ENCODE measurements around the gene CYP26A1. TPM values are rescaled to one million over a fixed set of nuclear protein-coding genes. Genes with fewer than 3 reads are reported as not detected.

Gene CYP26A1
- total and polyA plus RNA-seq, 4 donors, result 0.08 to 1.4 (median 0.29) TPM; not detected in 1

DNA sequence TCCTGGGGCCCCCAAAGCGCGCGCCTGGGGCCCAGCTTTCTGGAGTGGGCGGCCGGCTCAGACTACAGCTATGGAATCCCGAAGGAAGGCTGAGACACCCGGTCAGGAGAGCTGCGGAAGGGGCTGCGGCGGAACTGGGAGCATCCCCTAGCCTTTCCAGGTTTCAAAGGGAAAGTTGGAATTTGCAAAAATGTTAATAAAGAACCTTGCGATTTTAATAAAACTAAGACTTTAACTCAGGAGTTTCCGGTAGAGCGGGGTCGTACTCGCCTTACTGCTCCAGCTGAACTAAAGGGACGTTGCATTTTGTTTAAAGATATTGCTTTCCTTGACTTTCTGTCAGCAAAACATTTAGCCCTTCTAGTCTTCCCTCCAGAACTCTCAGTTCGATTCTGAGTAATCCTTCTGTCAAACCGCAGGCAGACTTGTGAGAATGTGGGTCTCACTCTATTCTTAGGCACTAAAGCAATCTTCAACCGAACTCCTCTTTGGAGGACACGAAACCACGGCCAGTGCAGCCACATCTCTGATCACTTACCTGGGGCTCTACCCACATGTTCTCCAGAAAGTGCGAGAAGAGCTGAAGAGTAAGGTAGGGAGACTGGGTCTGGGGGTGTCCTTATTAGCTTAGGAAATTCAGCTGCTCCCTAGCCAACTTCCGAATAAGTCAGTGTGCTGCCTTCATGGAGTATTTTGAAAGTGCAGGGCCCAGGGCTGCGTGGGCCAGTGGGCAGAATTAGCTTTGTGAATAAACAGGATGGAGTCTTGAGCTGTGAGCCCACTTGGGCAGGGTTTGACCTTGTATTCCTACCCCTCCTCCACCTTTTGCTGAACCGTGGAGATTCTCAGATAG, 1.9 kb downstream of the CYP26A1 start:
- DNase-seq (ENCODE audit: low spot score), result no peak
- 44% methylated on average over 25 of the region's 25 CpGs for WGBS
- Histone ChIP-seq H3K9ac (ENCODE audit: low read depth in 1 of 2, low read length in 2 of 2) (no peak overlapping the region), H3K27me3 (ENCODE audit: control insufficient read depth in 4 of 4, insufficient read depth in 4 of 4, low read length in 3 of 4) (no peaks in the 10 kb centered on the region), H3K4me3 (ENCODE audit: low read depth in 1 of 3, low read length in 3 of 3) (peak overlapping the region in 1 of 3 donors; percentile 64), H3K27ac (ENCODE audit: low read depth in 1 of 2, low read length in 2 of 2) (no peak overlapping the region), H3K4me1 (ENCODE audit: control insufficient read depth in 4 of 4, insufficient read depth in 4 of 4, low read length in 3 of 4) (peaks cover 24 to 93% (median 75%) of the 10 kb centered on the region in 4 donors), H3K36me3 (ENCODE audit: control insufficient read depth in 4 of 4, insufficient read depth in 3 of 4, low read depth in 1 of 4, low read length in 3 of 4) (no peaks in the 10 kb centered on the region), H3K9me3 (ENCODE audit: control insufficient read depth in 4 of 4, low read length in 3 of 4) (no peaks in the 10 kb centered on the region)
- TF ChIP-seq YY1 (IDR thresholded peaks at IDR 0.05), result no peak
- TF ChIP-seq, protein P1, sequence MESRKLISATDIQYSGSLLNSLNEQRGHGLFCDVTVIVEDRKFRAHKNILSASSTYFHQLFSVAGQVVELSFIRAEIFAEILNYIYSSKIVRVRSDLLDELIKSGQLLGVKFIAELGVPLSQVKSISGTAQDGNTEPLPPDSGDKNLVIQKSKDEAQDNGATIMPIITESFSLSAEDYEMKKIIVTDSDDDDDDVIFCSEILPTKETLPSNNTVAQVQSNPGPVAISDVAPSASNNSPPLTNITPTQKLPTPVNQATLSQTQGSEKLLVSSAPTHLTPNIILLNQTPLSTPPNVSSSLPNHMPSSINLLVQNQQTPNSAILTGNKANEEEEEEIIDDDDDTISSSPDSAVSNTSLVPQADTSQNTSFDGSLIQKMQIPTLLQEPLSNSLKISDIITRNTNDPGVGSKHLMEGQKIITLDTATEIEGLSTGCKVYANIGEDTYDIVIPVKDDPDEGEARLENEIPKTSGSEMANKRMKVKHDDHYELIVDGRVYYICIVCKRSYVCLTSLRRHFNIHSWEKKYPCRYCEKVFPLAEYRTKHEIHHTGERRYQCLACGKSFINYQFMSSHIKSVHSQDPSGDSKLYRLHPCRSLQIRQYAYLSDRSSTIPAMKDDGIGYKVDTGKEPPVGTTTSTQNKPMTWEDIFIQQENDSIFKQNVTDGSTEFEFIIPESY (IDR thresholded peaks at IDR 0.05), result no peak
- no peak for TF ChIP-seq TAF1 (conservative IDR thresholded peaks at IDR 0.05)
- no peak for TF ChIP-seq RAD21 (IDR thresholded peaks at IDR 0.05)
- TF ChIP-seq GABPA (IDR thresholded peaks at IDR 0.05 in 1 of 2, conservative IDR thresholded peaks at IDR 0.05 in 1 of 2), result no peak
- TF ChIP-seq EGR1 (IDR thresholded peaks at IDR 0.05; ENCODE audit: low read depth in 2 of 2), result no peak
- TF ChIP-seq FOXA1 (IDR thresholded peaks at IDR 0.05), result no peak
- no peak for TF ChIP-seq ATF3 (IDR thresholded peaks at IDR 0.05)
- TF ChIP-seq SP1 (IDR thresholded peaks at IDR 0.05), result no peak
- TF ChIP-seq, protein P2, sequence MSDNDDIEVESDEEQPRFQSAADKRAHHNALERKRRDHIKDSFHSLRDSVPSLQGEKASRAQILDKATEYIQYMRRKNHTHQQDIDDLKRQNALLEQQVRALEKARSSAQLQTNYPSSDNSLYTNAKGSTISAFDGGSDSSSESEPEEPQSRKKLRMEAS (IDR thresholded peaks at IDR 0.05), result no peak
- no peak for TF ChIP-seq HNF4A (conservative IDR thresholded peaks at IDR 0.05)
- no peak for TF ChIP-seq RXRA (IDR thresholded peaks at IDR 0.05)
- TF ChIP-seq HNF4G (IDR thresholded peaks at IDR 0.05), result no peak

GRCh38 chr10:93076871-93077270, 3.2 kb downstream of the CYP26A1 start:
- no peak overlapping the region for H3K9ac ChIP-seq (ENCODE audit: low read depth in 1 of 2, low read length in 2 of 2)
- no peak overlapping the region for H3K4me3 ChIP-seq (ENCODE audit: low read depth in 1 of 3, low read length in 3 of 3)
- H3K36me3 ChIP-seq (ENCODE audit: control insufficient read depth in 4 of 4, insufficient read depth in 3 of 4, low read depth in 1 of 4, low read length in 3 of 4), result no peaks in the 10 kb centered on the region
- TF ChIP-seq RXRA (IDR thresholded peaks at IDR 0.05) (no peak), JUND (IDR thresholded peaks at IDR 0.05) (no peak), GABPA (IDR thresholded peaks at IDR 0.05 in 1 of 2, conservative IDR thresholded peaks at IDR 0.05 in 1 of 2) (no peak), RAD21 (IDR thresholded peaks at IDR 0.05) (no peak), REST (IDR thresholded peaks at IDR 0.05) (no peak), HNF4A (conservative IDR thresholded peaks at IDR 0.05) (no peak), NR2F2 (IDR thresholded peaks at IDR 0.05) (no peak), FOXA1 (IDR thresholded peaks at IDR 0.05) (no peak), YY1 (IDR thresholded peaks at IDR 0.05) (no peak), EGR1 (IDR thresholded peaks at IDR 0.05; ENCODE audit: low read depth in 2 of 2) (no peak), HNF4G (IDR thresholded peaks at IDR 0.05) (no peak), TAF1 (conservative IDR thresholded peaks at IDR 0.05) (no peak), FOXA2 (IDR thresholded peaks at IDR 0.05) (no peak), SP1 (IDR thresholded peaks at IDR 0.05) (no peak), ATF3 (IDR thresholded peaks at IDR 0.05) (no peak)
- TF ChIP-seq, protein P2 (IDR thresholded peaks at IDR 0.05), result no peak
- TF ChIP-seq, protein P3, sequence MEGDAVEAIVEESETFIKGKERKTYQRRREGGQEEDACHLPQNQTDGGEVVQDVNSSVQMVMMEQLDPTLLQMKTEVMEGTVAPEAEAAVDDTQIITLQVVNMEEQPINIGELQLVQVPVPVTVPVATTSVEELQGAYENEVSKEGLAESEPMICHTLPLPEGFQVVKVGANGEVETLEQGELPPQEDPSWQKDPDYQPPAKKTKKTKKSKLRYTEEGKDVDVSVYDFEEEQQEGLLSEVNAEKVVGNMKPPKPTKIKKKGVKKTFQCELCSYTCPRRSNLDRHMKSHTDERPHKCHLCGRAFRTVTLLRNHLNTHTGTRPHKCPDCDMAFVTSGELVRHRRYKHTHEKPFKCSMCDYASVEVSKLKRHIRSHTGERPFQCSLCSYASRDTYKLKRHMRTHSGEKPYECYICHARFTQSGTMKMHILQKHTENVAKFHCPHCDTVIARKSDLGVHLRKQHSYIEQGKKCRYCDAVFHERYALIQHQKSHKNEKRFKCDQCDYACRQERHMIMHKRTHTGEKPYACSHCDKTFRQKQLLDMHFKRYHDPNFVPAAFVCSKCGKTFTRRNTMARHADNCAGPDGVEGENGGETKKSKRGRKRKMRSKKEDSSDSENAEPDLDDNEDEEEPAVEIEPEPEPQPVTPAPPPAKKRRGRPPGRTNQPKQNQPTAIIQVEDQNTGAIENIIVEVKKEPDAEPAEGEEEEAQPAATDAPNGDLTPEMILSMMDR (IDR thresholded peaks at IDR 0.05; ENCODE audit: low read depth, low read length, missing input control), result no peak
- TF ChIP-seq, protein P1 (IDR thresholded peaks at IDR 0.05), result no peak
- 77% methylated on average over 2 of the region's 2 CpGs for WGBS
- no peak for DNase-seq (ENCODE audit: low spot score)
- peaks cover 21 to 84% (median 72%) of the 10 kb centered on the region in 4 donors for H3K4me1 ChIP-seq (ENCODE audit: control insufficient read depth in 4 of 4, insufficient read depth in 4 of 4, low read length in 3 of 4)
- no peak overlapping the region for H3K27ac ChIP-seq (ENCODE audit: low read depth in 1 of 2, low read length in 2 of 2)
- H3K9me3 ChIP-seq (ENCODE audit: control insufficient read depth in 4 of 4, low read length in 3 of 4), result no peaks in the 10 kb centered on the region
- H3K27me3 ChIP-seq (ENCODE audit: control insufficient read depth in 4 of 4, insufficient read depth in 4 of 4, low read length in 3 of 4), result no peaks in the 10 kb centered on the region

All from liver (tissue), 9 donors.